ENCODE results near the gene MAST3. TPM values are rescaled to one million over a fixed set of nuclear protein-coding genes. Genes with fewer than 3 reads are reported as not detected.

The MAST3 gene
- total and polyA plus RNA-seq, 2 of the 13 experiments (the other 11 are each of a cell fraction or from before 2014, with no cell fraction given): 4.1 to 4.6 TPM

GRCh38 chr19:18193388-18194180, 96.0 kb downstream of the MAST3 start (continued):
- TF ChIP-seq TCF12 (IDR thresholded peaks at IDR 0.05) (no peak), TCF12 (CRISPR knock-in tag; IDR thresholded peaks at IDR 0.05) (0 out of 2 replicates have a peak, but pooled peaks have one; percentile 32), ETV6 (CRISPR knock-in tag; conservative IDR thresholded peaks at IDR 0.05) (0 out of 2 replicates have a peak, but pooled peaks have one; percentile 35), MAZ (IDR thresholded peaks at IDR 0.05; ENCODE audit: borderline replicate concordance, low read depth, low read length) (no peak), MAZ (CRISPR knock-in tag; IDR thresholded peaks at IDR 0.05; ENCODE audit: low read depth) (0 out of 2 replicates have a peak, but pooled peaks have one; percentile 0), ZNF710 (CRISPR knock-in tag; IDR thresholded peaks at IDR 0.05; ENCODE audit: borderline replicate concordance) (peak; percentile 27; the same call in 1 of the 2 replicates), DZIP1 (CRISPR knock-in tag; IDR thresholded peaks at IDR 0.05) (0 out of 2 replicates have a peak, but pooled peaks have one; percentile 56), SMARCC2 (IDR thresholded peaks at IDR 0.05) (no peak), BCL6 (CRISPR knock-in tag; IDR thresholded peaks at IDR 0.05) (no peak; the same call in 1 of the 2 replicates), ZHX1 (CRISPR knock-in tag; IDR thresholded peaks at IDR 0.05; ENCODE audit: low read depth) (no peak), ZNF891 (CRISPR knock-in tag; IDR thresholded peaks at IDR 0.05) (0 out of 2 replicates have a peak, but pooled peaks have one; percentile 1), RAD21 (CRISPR knock-in tag; IDR thresholded peaks at IDR 0.05) (0 out of 2 replicates have a peak, but pooled peaks have one; percentile 4), ZFP36L1 (CRISPR knock-in tag; IDR thresholded peaks at IDR 0.05) (no peak), ZNF563 (CRISPR knock-in tag; IDR thresholded peaks at IDR 0.05) (0 out of 2 replicates have a peak, but pooled peaks have one; percentile 60), ZSCAN5A (CRISPR knock-in tag; IDR thresholded peaks at IDR 0.05; ENCODE audit: borderline replicate concordance) (no peak; the same call in 1 of the 2 replicates), NONO (IDR thresholded peaks at IDR 0.05) (no peak), NONO (CRISPR knock-in tag; conservative IDR thresholded peaks at IDR 0.05) (peak; percentile 67), HNF4G (IDR thresholded peaks at IDR 0.05; ENCODE audit: borderline replicate concordance, low read depth, low read length) (peak; percentile 40; the same call in 1 of the 2 replicates), HNF4G (CRISPR knock-in tag; IDR thresholded peaks at IDR 0.05; ENCODE audit: borderline replicate concordance, low read depth) (no peak), HNF4A (CRISPR knock-in tag; IDR thresholded peaks at IDR 0.05) (peak; percentile 69), SRY (CRISPR knock-in tag; IDR thresholded peaks at IDR 0.05) (no peak)

Data from HepG2 (cell line).